SU-DHL-6 (cell line): Measurements from ENCODE around the gene SUSD6.

Experiments used
- EZH2phosphoT487 ChIP-seq: fragments of 200-600 bp; sonication (generic), shearing (Covaris generic); conservative IDR thresholded peaks from 2 replicates; pipeline ENCODE4 v1.6.1; 2018; ENCODE audit warnings: mild to moderate bottlenecking, antibody characterized with exemption, low read length, moderate library complexity, mixed read lengths
- TF ChIP-seq, protein P1 (sequence below): fragments of 200-600 bp; sonication (generic); IDR thresholded peaks from one replicate; pipeline ENCODE4 v1.5.1; 2017; ENCODE audit warnings: antibody characterized with exemption, mild to moderate bottlenecking, low read length, moderate library complexity; ENCODE audit not compliant: insufficient read depth, poor library complexity, severe bottlenecking

- TF ChIP-seq, protein P1, sequence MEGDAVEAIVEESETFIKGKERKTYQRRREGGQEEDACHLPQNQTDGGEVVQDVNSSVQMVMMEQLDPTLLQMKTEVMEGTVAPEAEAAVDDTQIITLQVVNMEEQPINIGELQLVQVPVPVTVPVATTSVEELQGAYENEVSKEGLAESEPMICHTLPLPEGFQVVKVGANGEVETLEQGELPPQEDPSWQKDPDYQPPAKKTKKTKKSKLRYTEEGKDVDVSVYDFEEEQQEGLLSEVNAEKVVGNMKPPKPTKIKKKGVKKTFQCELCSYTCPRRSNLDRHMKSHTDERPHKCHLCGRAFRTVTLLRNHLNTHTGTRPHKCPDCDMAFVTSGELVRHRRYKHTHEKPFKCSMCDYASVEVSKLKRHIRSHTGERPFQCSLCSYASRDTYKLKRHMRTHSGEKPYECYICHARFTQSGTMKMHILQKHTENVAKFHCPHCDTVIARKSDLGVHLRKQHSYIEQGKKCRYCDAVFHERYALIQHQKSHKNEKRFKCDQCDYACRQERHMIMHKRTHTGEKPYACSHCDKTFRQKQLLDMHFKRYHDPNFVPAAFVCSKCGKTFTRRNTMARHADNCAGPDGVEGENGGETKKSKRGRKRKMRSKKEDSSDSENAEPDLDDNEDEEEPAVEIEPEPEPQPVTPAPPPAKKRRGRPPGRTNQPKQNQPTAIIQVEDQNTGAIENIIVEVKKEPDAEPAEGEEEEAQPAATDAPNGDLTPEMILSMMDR: no peak
- no peak for TF ChIP-seq EZH2phosphoT487
These were observed 149.4 kb downstream of the SUSD6 start for GRCh38 chr14:69760810-69761209.
